Amniotic stem cell (primary cell): ENCODE results near the gene IGFBP1.
"Not testable (repeated sequence)": the region's sequence is repeated elsewhere in the genome, so short reads cannot be mapped to it uniquely, and the experiment has no call there.

Experiments
- DNase-seq: peaks from one replicate; lab custom pipeline; 2025; lab: John Stamatoyannopoulos, UW

IGFBP1 gene

DNA sequence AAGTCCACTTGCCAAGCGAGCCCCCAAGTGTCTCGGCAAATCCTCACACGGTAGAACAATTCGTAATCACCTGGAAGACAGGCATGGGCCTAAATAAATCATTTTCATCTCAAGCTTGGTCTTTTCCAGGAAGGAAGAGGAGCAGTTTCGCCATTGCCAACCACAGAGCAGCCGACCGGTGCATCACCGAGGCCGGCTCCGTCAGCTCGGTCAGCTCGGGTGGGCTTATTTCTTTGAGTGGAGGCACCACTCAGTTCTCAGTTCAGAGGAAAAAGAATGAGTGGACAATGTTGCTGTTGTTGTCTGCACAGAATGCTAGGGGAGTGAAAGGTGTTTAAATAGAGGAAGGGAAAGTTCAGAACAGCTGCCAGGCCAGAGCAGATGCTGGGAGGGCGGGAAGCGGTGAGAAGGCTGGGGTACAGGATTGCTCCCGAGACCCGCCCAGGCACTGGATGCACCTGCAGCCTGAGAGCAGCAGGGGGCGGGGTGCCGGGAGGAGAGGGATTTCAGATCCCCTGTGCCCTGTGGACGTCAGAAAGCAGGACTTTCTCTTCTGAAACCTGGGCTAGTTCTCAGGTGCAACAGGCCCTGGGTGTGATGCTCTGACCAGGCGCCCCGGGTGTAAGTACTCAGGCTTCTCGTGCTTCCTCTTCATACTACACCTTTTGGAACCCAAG is 50.5 kb downstream of the IGFBP1 start:
- no peak for DNase-seq

DNA sequence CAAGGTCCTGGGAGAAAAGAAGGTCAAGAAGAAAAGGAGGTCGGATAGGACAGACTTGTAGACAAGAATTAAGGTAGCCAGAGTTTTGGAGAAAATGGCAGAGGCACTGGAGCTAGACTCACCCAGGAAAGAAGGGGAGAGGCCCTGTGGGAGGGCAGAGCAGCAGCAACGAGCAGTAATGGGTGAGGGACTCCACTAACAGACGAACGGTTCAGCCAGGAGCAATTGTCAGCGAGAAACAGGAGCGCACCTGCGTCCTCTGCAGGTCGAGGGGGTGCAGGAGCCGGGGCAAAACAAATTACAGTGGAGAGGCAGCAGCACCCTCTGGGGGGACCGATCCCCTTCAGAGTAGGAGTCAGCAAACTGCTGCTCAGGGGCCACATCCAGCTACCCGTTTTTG is 51.3 kb downstream of the IGFBP1 start:
- no peak for DNase-seq

DNA sequence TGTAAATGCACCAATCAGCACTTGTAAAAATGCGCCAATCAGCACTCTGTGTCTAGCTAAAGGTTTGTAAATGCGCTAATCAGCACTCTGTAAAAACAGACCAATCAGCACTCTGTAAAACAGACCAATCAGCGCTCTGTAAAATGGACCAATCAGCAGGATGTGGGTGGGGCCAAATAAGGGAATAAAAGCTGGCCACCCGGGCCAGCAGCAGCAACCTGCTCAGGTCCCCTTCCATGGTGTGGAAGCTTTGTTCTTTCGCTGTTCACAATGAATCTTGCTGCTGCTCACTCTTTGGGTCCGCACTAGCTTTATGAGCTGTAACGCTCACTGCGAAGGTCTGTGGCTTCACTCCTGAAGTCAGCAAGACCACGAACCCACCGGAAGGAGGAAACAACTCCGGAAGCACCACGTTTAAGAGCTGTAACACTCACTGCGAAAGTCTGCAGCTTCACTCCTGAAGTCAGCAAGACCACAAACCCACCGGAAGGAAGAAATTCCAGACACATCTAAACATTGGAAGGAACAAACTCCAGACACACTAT is 52.0 kb downstream of the IGFBP1 start:
- not testable (repeated sequence) for DNase-seq

DNA sequence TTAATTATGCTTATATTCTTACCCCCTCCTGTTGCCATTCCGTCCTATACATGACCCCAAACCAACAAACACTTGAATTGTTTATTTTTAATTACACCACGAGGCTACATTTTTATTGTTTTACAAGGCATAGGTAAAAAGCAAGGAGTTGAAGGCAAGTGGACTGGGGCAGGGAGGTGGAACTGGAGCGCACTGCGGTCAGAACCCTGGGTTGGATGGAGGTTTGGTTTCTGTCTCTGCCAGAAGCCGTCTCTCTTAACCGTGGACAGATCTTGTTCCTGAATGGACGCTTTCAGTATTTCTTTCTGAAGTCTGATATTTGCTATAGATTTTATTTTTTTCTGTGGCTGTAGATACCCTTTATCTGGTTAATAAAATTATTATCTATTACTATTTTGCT is 52.7 kb downstream of the IGFBP1 start:
- DNase-seq, result no peak
